HG03196 (cell line): ENCODE results near the gene SH3BP4.

ENCODE experiments used
- ATAC-seq: cut with Tn5 transposase; IDR thresholded peaks from one replicate; pipeline ENCODE4 v1.9.1; 2021; ENCODE audit not compliant: unreplicated experiment

Gene SH3BP4

GRCh38 chr2:234981197-234982095, 29.6 kb downstream of the SH3BP4 start:
- ATAC-seq: no peak

DNA sequence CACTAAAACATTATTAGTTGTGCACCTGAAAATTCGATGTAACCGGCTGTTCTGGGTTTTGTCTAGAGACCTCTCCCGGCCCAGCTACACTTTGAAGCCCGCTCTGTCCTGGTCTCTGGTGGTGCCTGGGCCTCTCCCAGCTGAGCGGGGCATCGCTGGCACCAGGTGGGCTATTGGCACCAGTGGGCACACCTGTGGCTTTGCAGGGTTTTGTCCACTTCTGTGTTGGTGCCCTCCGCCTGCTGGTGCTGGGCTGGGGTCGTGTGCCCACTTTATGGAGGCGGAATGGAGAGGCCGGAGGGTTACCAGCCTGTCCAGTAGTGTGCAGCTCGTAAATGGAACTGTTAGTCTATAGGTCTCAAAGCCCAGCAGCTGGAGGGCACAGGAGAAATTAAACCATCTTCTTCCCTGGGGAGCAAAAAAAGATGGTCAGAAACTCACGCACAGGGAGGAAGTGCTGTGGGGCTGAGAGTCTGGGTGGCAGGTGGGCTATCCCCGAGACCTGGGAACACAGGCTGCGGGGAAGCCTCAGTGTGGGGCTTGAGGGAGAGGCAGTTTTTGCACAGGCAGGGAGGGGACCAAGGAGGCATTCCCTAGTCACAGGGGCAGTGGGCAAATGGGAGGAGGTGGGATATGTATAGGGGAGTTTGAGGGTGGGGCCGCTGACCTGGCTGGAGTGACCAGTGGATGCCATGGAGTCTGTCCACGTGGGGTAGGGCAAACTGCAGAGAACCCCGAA, 30.4 kb downstream of the SH3BP4 start:
- no peak for ATAC-seq

GRCh38 chr2:234983011-234983726, 31.4 kb downstream of the SH3BP4 start:
- no peak for ATAC-seq

- no peak for ATAC-seq
These were observed 33.9 kb downstream of the SH3BP4 start for GRCh38 chr2:234985608-234986245.

GRCh38 chr2:234986390-234986789, 34.6 kb downstream of the SH3BP4 start:
- ATAC-seq: no peak

DNA sequence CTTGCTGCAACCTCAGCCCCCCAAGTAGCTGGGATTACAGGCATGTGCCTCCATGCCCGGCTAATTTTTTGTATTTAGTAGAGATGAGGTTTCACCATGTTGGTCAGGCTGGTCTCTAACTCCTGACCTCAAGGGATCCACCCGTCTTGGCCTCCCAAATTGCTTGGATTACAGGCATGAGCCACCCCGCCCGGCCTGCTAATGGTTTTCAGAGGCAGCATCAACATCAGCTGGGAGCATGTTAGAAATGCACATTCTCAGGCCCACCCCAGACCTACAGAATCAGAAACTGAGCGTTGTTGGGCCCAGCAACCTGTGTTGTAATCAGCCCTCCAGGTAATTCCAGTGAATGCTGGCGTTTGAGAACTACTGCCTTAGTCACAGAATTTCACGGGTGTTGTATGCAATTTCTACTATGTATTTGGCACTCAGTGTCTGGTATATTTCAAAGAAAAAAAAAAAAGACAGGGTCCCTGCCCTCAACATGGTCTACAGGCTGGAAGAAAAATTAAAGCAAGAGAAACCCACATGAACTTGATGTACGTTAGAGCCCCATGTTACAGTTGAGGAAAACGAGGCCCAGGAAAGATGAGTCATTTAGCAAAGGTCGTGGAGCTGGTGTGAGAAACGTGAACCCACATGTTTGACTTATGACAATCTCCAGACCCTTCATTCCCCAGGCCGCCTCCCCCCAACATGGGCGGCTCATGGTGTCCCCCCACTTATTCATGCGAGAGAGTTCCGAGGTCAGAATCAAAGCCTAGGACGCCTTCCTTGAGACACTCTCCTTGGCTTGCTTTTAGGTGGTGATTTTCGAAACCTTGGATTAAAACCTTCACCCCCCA, 35.3 kb downstream of the SH3BP4 start:
- ATAC-seq: no peak

DNA sequence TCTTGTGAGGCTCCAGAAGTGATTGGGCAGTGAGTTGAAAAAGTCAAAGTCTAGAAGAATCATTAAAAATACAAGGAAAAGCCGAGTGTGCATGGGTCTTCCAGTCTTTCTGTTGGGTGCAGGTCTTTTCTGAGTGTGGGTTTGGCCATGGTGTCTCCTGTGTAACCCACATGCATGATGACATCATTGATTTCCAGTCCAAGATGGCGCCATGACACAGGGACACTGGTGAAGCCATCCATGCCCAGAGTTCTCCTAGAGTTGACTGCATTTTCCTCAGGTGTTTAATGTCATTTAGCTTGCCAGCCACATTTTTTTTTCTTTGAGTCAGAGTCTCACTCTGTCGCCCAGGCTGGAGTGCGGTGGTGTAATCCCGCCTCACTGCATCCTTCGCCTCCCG, 35.9 kb downstream of the SH3BP4 start:
- no peak for ATAC-seq

DNA sequence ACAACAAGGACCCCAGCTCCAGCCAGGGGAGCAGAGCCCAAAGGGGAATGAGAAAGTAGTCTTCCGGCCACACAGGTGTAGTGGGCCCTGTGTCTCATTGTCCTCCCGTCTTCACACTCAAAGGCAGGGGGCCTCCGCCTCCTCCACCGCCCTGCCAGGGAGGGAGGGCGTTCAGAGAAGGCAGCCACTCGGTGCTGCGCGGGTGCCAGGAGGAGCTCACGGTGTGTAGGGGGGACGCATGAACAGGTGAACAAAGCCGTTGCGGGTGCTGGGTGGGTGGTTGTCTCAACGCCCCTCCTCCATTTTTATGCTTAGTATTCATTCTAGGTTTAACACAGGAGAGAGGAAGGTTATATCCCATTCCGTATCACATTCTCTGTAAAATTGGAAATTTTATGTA, 36.7 kb downstream of the SH3BP4 start:
- ATAC-seq: no peak

GRCh38 chr2:234989183-234989701, 37.4 kb downstream of the SH3BP4 start:
- ATAC-seq: no peak

DNA sequence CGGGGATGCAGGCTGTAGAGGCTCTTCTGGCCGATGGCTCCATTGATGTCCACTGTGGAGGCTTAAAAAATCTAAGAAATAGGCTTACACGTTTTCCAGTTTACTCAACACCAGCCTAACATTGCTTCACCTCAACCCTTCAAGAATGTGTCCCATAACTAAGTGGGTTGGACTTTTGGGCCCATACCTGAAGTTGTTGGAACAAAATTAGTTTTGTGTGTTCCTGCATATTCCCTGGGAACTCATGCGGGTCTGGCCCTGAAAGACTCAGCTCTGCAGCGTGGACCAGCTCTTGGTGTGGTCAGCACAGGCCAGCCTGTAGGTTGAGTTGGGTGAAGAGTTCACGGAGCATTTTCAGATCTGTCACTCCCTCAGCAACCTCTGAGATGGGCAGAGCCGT, 38.5 kb downstream of the SH3BP4 start:
- ATAC-seq: no peak

DNA sequence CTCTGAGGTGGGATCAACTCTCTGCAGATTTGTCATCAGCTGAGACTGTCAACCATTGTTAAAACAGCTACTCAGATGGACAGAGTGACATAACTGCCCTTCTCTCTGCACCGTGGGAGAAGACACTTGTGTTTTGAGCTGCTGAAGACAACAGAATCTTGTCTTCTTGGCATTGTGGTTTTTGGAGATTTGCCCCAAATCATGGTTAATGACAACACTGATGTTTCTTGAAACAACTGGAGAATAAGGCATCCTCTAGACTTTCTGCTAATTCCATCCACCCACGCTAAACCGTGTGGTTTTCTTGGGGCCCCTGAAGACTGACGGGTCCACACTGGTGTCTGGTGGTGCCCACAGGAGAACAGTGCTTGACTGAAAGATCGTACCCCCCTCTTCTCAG, 39.5 kb downstream of the SH3BP4 start:
- no peak for ATAC-seq

GRCh38 chr2:234991793-234992192, 40.0 kb downstream of the SH3BP4 start:
- ATAC-seq: no peak

DNA sequence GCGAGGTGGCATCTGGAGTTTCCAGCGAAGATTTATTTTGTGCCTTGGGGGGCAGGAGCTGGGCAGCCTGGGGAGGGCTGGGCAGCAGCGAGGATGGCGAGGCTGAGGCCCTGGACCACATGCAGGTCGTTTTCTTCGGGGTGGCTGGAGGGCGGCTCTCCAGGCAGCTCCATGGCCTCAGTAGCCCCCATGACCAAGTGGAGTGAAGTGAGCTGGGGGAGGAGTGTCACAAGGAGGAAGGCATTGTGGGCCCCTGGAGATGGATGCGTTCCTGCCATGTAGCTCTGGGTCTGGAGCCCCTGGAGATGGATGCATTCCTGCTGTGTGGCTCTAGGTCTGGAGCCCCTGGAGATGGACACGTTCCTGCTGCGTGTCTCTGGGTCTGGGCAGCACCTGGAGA, 40.4 kb downstream of the SH3BP4 start:
- ATAC-seq: no peak

DNA sequence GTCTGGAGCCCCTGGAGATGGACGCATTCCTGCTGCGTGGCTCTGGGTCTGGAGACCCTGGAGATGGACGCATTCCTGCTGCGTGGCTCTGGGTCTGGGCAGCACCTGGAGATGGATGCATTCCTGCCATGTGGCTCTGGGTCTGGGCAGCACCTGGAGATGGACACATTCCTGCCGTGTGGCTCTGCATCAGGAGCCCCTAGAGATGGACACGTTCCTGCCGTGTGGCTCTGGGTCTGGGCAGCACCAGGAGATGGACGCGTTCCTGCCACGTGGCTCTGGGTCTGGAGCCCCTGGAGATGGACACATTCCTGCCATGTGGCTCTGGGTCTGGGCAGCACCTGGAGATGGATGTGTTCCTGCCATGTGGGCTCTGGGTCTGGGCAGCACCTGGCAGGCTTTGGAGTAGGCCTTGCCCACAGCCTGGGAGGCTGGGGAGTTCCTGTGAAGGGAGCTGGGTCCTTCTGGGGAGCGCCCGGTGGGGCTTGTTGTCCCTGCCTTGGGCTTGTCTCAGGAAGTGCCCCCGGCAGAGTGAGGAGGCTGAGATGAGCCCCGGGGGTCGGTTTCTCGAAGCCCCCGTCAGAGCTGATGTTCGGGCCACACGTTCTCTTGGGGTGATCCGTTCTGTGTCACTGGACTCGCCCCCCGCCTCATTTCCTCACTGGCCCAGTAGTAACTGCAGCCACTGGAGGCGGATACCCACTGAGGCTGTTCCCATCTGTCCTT, 41.0 kb downstream of the SH3BP4 start:
- ATAC-seq: no peak

DNA sequence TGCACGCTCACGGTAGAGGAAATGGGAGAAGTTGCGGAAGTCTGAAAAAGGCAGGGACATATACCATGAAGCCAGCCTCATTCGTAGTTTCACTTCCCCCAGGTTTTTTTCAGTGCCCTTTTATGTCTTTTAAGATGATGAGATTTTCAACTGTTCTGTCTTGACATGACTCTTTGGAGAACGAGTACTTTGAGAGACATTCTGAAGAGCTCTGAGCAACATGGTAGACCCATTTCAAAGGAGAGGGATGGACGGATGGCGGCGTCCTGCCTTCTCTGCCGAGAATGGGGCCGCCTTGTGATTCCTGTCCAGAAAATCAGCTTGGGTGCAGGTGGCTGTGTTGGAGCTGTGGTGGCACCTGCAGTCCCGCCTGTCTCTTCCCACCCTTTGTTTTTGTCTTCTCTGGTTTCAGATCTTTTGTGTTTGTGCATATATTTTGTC, 41.7 kb downstream of the SH3BP4 start:
- no peak for ATAC-seq

- no peak for ATAC-seq
These were observed 42.9 kb downstream of the SH3BP4 start for GRCh38 chr2:234994438-234995321.

GRCh38 chr2:234995332-234996068, 43.7 kb downstream of the SH3BP4 start:
- no peak for ATAC-seq
